Activated CD8-positive, alpha-beta memory T cell treated with anti-CD3 and anti-CD28 coated beads, Interleukin-2, amount 50 U/mL, for 48 hours (primary cell): ENCODE data around the gene OTX1.
"Not testable (repeated sequence)": the region's sequence is repeated elsewhere in the genome, so short reads cannot be mapped to it uniquely, and the experiment has no call there.

Experiments
- DNase-seq: peaks from one replicate; pipeline ENCODE4 v3.0.0-alpha.2; 2020

Gene OTX1

GRCh38 chr2:63050334-63051041, at the start of gene OTX1:
TSS of gene OTX1 (plus strand) at chr2:63050830. CDS start at chr2:63052991, 2,161 bp downstream.
- DNase-seq: peak; percentile 85

- DNase-seq: no peak
These were observed 49.1 kb upstream of the OTX1 start for GRCh38 chr2:63001576-63001975.

GRCh38 chr2:63003351-63003750, 47.3 kb upstream of the OTX1 start:
- no peak for DNase-seq

- DNase-seq: no peak
These were observed 42.7 kb upstream of the OTX1 start for GRCh38 chr2:63007813-63008458.

- DNase-seq: no peak
These were observed 41.8 kb upstream of the OTX1 start for GRCh38 chr2:63008838-63009237.

GRCh38 chr2:63009490-63009889, 41.1 kb upstream of the OTX1 start:
- DNase-seq: no peak

GRCh38 chr2:63012541-63012940, 38.1 kb upstream of the OTX1 start:
- no peak for DNase-seq

- no peak for DNase-seq
These were observed 37.2 kb upstream of the OTX1 start for GRCh38 chr2:63013438-63013837.

- DNase-seq: no peak
These were observed 35.2 kb upstream of the OTX1 start for GRCh38 chr2:63015389-63015788.

GRCh38 chr2:63018439-63018838, 32.2 kb upstream of the OTX1 start:
- DNase-seq: no peak

GRCh38 chr2:63019686-63020085, 30.9 kb upstream of the OTX1 start:
- not testable (repeated sequence) for DNase-seq

GRCh38 chr2:63023444-63023843, 27.2 kb upstream of the OTX1 start:
- no peak for DNase-seq

- no peak for DNase-seq
These were observed 23.4 kb upstream of the OTX1 start for GRCh38 chr2:63027220-63027619.

- no peak for DNase-seq
These were observed 21.6 kb upstream of the OTX1 start for GRCh38 chr2:63029058-63029457.

GRCh38 chr2:63034526-63034925, 16.1 kb upstream of the OTX1 start:
- DNase-seq: no peak

- no peak for DNase-seq
These were observed 15.5 kb upstream of the OTX1 start for GRCh38 chr2:63035169-63035568.

GRCh38 chr2:63035660-63036059, 15.0 kb upstream of the OTX1 start:
- DNase-seq: no peak

GRCh38 chr2:63038034-63038433, 12.6 kb upstream of the OTX1 start:
- no peak for DNase-seq

GRCh38 chr2:63040586-63040985, 10.0 kb upstream of the OTX1 start:
- no peak for DNase-seq

GRCh38 chr2:63041592-63041991, 9.0 kb upstream of the OTX1 start:
- no peak for DNase-seq

- no peak for DNase-seq
These were observed 6.0 kb upstream of the OTX1 start for GRCh38 chr2:63044362-63045327.

GRCh38 chr2:63046552-63046951, 4.1 kb upstream of the OTX1 start:
- no peak for DNase-seq

GRCh38 chr2:63046961-63047320, 3.7 kb upstream of the OTX1 start:
- DNase-seq: no peak
